Suppressor macrophage treated with lipopolysaccharide for 4 hours (primary cell): ENCODE results near the gene HNMT.
A peak's percentile ranks its signal among the peaks of the same experiment; 100 is the strongest.
"Not testable (repeated sequence)": the region's sequence is repeated elsewhere in the genome, so short reads cannot be mapped to it uniquely, and the experiment has no call there.

ENCODE experiments used
- DNase-seq: peaks from one replicate; pipeline ENCODE4 v3.0.0-alpha.2; 2020

Gene HNMT

GRCh38 chr2:137947032-137947727 lies 17.1 kb upstream of the HNMT start:
- peak; percentile 38 for DNase-seq

- DNase-seq: peak; percentile 75
These were observed 16.4 kb upstream of the HNMT start for GRCh38 chr2:137947728-137948336.

GRCh38 chr2:137948894-137949293 lies 15.4 kb upstream of the HNMT start:
- DNase-seq: no peak

- no peak for DNase-seq
These were observed 14.0 kb upstream of the HNMT start for GRCh38 chr2:137950238-137950637.

- peak; percentile 69 for DNase-seq
These were observed 12.7 kb upstream of the HNMT start for GRCh38 chr2:137951586-137951985.

- DNase-seq: peak; percentile 51
These were observed 11.6 kb upstream of the HNMT start for GRCh38 chr2:137952586-137953129.

- no peak for DNase-seq
These were observed 8.7 kb upstream of the HNMT start for GRCh38 chr2:137955536-137955935.

- no peak for DNase-seq
These were observed 7.2 kb upstream of the HNMT start for GRCh38 chr2:137957033-137957432.

- DNase-seq: peak; percentile 64
These were observed 5.1 kb upstream of the HNMT start for GRCh38 chr2:137959166-137959565.

GRCh38 chr2:137960223-137960622 lies 4.0 kb upstream of the HNMT start:
- peak; percentile 74 for DNase-seq

GRCh38 chr2:137961602-137962001 lies 2.7 kb upstream of the HNMT start:
- no peak for DNase-seq

GRCh38 chr2:137963535-137964065 lies 673 bp upstream of the HNMT start:
- DNase-seq: no peak

GRCh38 chr2:137964859-137965459 lies 686 bp downstream of the HNMT start:
- DNase-seq: no peak

GRCh38 chr2:137966043-137966442 lies 1.8 kb downstream of the HNMT start:
- DNase-seq: no peak

- no peak for DNase-seq
These were observed 2.8 kb downstream of the HNMT start for GRCh38 chr2:137967042-137967441.

GRCh38 chr2:137968477-137969417 lies 4.5 kb downstream of the HNMT start:
- peak; percentile 69 for DNase-seq

- peak; percentile 91 for DNase-seq
These were observed 5.1 kb downstream of the HNMT start for GRCh38 chr2:137969418-137969765.

GRCh38 chr2:137969876-137970275 lies 5.6 kb downstream of the HNMT start:
- no peak for DNase-seq

- not testable (repeated sequence) for DNase-seq
These were observed 7.0 kb downstream of the HNMT start for GRCh38 chr2:137971259-137971658.

- DNase-seq: no peak
These were observed 9.0 kb downstream of the HNMT start for GRCh38 chr2:137973280-137973679.

GRCh38 chr2:137975280-137976271 lies 11.3 kb downstream of the HNMT start:
- DNase-seq: no peak
